GM12878 (cell line): ENCODE results near the gene MUC20. TPM values are rescaled to one million over a fixed set of nuclear protein-coding genes. Genes with fewer than 3 reads are reported as not detected.

Source experiments
- ATAC-seq: fragments of 200-7000 bp; cut with Tn5 transposase; 3 replicates; pipeline ENCODE4 v1.9.1; 2020; ENCODE audit warnings: mild to moderate bottlenecking, moderate library complexity
- BruUV-seq: library from RNA; stranded (reverse); fragments of 400-500 nt; replicated peaks from 2 replicates; lab custom pipeline; 2021; lab: Mats Ljungman, UMichigan
- CTCF ChIA-PET: fragments of 300-600 bp; sonication (Branson Sonifier 250); formaldehyde crosslinking; extraction: SDS; loops from one replicate; lab custom pipeline; 2021; ENCODE audit warnings: inconsistent platforms; lab: Yijun Ruan, JAX
- POLR2A ChIA-PET: fragments of 350-600 bp; formaldehyde crosslinking; extraction: SDS; loops from one replicate; lab custom pipeline; 2021; ENCODE audit warnings: inconsistent platforms; lab: Charles Lee
- RAD21 ChIA-PET: fragments of 300-600 bp; sonication (Branson Sonifier 250); formaldehyde crosslinking; loops from one replicate; lab custom pipeline; 2023; ENCODE audit warnings: antibody characterized with exemption; ENCODE audit not compliant: unreplicated experiment; lab: Charles Lee
- SMC1A ChIA-PET: fragments of 300-600 bp; sonication (Branson Sonifier 250); formaldehyde crosslinking; loops from one replicate; lab custom pipeline; 2023; ENCODE audit not compliant: unreplicated experiment, uncharacterized antibody; lab: Charles Lee
- DNase-seq: peaks from one replicate; pipeline ENCODE4 v3.0.0-alpha.2; 2011; ENCODE audit warnings: low read depth, low spot score
- FAIRE-seq: peaks from 3 replicates; lab custom pipeline; 2011; peaks lifted over from hg19 to GRCh38; lab: Jason Lieb, UNC
- H2AFZ ChIP-seq: 2 replicates; pipeline ENCODE4 v1.6.0; 2011; ENCODE audit warnings: low read depth, low read length, control low read depth; ENCODE audit not compliant: control insufficient read depth
- H3K27ac ChIP-seq: 2 replicates; pipeline ENCODE4 v1.5.1; 2011; ENCODE audit warnings: control low read depth; ENCODE audit not compliant: control insufficient read depth, insufficient read depth
- H3K27me3 ChIP-seq, 2 experiments: replicated peaks in 1 of 2; 2 replicates each; pipeline versions ENCODE4 v1.6.0 to v1.6.1; 2011; ENCODE audit warnings: low read length in 1 of 2; ENCODE audit not compliant: control insufficient read depth in 2 of 2, insufficient read depth in 2 of 2
- H3K36me3 ChIP-seq, 2 experiments: 2 replicates each; pipeline ENCODE4 v1.5.1; 2011; ENCODE audit warnings: low read length in 1 of 2; ENCODE audit not compliant: control insufficient read depth in 2 of 2, insufficient read depth in 2 of 2
- H3K4me1 ChIP-seq: 2 replicates; pipeline ENCODE4 v1.6.1; 2011; ENCODE audit warnings: mild to moderate bottlenecking, low read length, moderate library complexity, mixed read lengths; ENCODE audit not compliant: control insufficient read depth, insufficient read depth
- H3K4me2 ChIP-seq: 2 replicates; pipeline ENCODE4 v1.6.0; 2011; ENCODE audit warnings: control low read depth; ENCODE audit not compliant: control insufficient read depth, insufficient read depth
- H3K4me3 ChIP-seq: fragments of 200-600 bp; sonication (generic); 2 replicates; pipeline ENCODE4 v1.5.1; 2016
- H3K79me2 ChIP-seq: 2 replicates; pipeline ENCODE4 v1.6.0; 2011; ENCODE audit warnings: low read length; ENCODE audit not compliant: control insufficient read depth, insufficient read depth
- H3K9ac ChIP-seq: 2 replicates; pipeline ENCODE4 v1.8.0; 2011; ENCODE audit warnings: low read length, control low read depth, mixed read lengths; ENCODE audit not compliant: control insufficient read depth, insufficient read depth
- H3K9me3 ChIP-seq: replicated peaks from 3 replicates; pipeline ENCODE4 v1.5.1; 2011; ENCODE audit warnings: mild to moderate bottlenecking, low read length; ENCODE audit not compliant: control insufficient read depth, insufficient read depth
- H4K20me1 ChIP-seq: 2 replicates; pipeline ENCODE4 v1.6.0; 2011; ENCODE audit not compliant: control insufficient read depth, insufficient read depth
- IKZF2 ChIP-seq, 2 experiments: fragments of 450-650 bp; IDR thresholded peaks; 2 replicates each; pipeline ENCODE4 v1.6.1; 2017; ENCODE audit warnings: mild to moderate bottlenecking in 2 of 2, moderate library complexity in 2 of 2
- KDM1A ChIP-seq: fragments of 200-600 bp; sonication (generic); IDR thresholded peaks from 2 replicates; pipeline ENCODE4 v1.6.1; 2016; ENCODE audit warnings: borderline replicate concordance
- KLF5 ChIP-seq: fragments of 450-650 bp; IDR thresholded peaks from 2 replicates; pipeline ENCODE4 v1.6.1; 2014; ENCODE audit warnings: mild to moderate bottlenecking; ENCODE audit not compliant: partially characterized antibody
- MYC ChIP-seq: IDR thresholded peaks from 2 replicates; pipeline ENCODE4 v1.6.1; 2011; ENCODE audit warnings: mild to moderate bottlenecking, low read length, moderate library complexity, inconsistent platforms; ENCODE audit not compliant: insufficient read depth, insufficient replicate concordance, insufficient read length, severe bottlenecking
- SIX5 ChIP-seq: IDR thresholded peaks from 2 replicates; pipeline ENCODE4 v1.6.1; 2011; ENCODE audit warnings: mild to moderate bottlenecking, low read depth, low read length, moderate library complexity; ENCODE audit not compliant: severe bottlenecking
- SP1 ChIP-seq: IDR thresholded peaks from one replicate; pipeline ENCODE4 v1.6.1; 2011; ENCODE audit warnings: low read depth, low read length
- ZNF217 ChIP-seq: fragments of 450-650 bp; IDR thresholded peaks from 2 replicates; pipeline ENCODE4 v1.6.1; 2017; ENCODE audit warnings: antibody characterized with exemption, mild to moderate bottlenecking
- ZNF274 ChIP-seq: IDR thresholded peaks from one replicate; pipeline ENCODE4 v1.8.0; 2011; ENCODE audit not compliant: insufficient read length, insufficient read depth
- WGBS: methylation state at CpG from one replicate; pipeline ENCODE4 v1.1.6; 2016; ENCODE audit warnings: low lambda C conversion rate; ENCODE audit not compliant: insufficient replicate concordance, insufficient coverage; ENCODE audit errors: missing lambda C conversion rate; 5-methylcytosine and 5-hydroxymethylcytosine counted together
- in situ Hi-C: fragments of 300-500 bp; cut with MboI; formaldehyde crosslinking; loops from 9 replicates; pipeline ENCODE4 v1.14.3; 2018; ENCODE audit warnings: mixed read lengths
- intact Hi-C: fragments of 100-400 bp; cut with micrococcal nuclease; formaldehyde crosslinking; loops from one replicate; pipeline ENCODE4 v1.14.2; 2022; ENCODE audit not compliant: unreplicated experiment
- polyA plus RNA-seq, 11 experiments: library from polyadenylated mRNA; depleted of rRNA in 4 of 11; unstranded in 6 of 11; stranded (reverse) in 5 of 11; fragments of >200 nt; fragmentation: Nextera tagmentation in 4 of 11; fragmentation: Illumina TruSeq in 1 of 11; extraction: Ambion mirVana in 4 of 11; extraction: Trizol in 1 of 11; gene quantifications; 1 replicate in 1 of 11; 2 replicates in 10 of 11; pipeline versions ENCODE4 v1.2.1 to v1.2.3, GENCODE V29; 2011 to 2016; ENCODE audit warnings: inconsistent platforms in 2 of 11, missing spikeins in 2 of 11, low read depth in 1 of 11
- total RNA-seq, 4 experiments: library from RNA; depleted of rRNA in 3 of 4; stranded (reverse); fragments of >200 nt in 3 of 4; fragmentation: Illumina TruSeq in 1 of 4; extraction: Trizol in 1 of 4; gene quantifications; 2 replicates each; pipeline versions ENCODE4 v1.2.1 to v1.2.3, GENCODE V29; 2013 to 2021
- TF ChIP-seq, protein P1 (sequence below): fragments of 450-650 bp; IDR thresholded peaks from 2 replicates; pipeline ENCODE4 v1.6.1; 2017; ENCODE audit warnings: low read depth, mild to moderate bottlenecking, moderate library complexity
- TF ChIP-seq, protein P2 (sequence below): IDR thresholded peaks from 2 replicates; pipeline ENCODE4 v1.6.1; 2011; ENCODE audit warnings: low read depth, low read length, improper control_type of control experiment, borderline replicate concordance
- TF ChIP-seq, protein P3 (sequence below): fragments of 450-650 bp; IDR thresholded peaks from 2 replicates; pipeline ENCODE4 v1.6.1; 2017; ENCODE audit warnings: mild to moderate bottlenecking, moderate library complexity

The MUC20 gene
- total and polyA plus RNA-seq, 10 of the 15 experiments (the other 5 are each of a cell fraction or from before 2014, with no cell fraction given) = 0.04 to 0.46 (median 0.17) TPM; not detected in 3

GRCh38 chr3:195773956-195774537, 53.3 kb downstream of the MUC20 start:
- BruUV-seq = no TSS peak
- ChIA-PET SMC1A (no interaction called here), CTCF (no interaction called here), RAD21 (no interaction called here), POLR2A (no interaction called here)
- Histone ChIP-seq H3K27me3 (no peaks in the 10 kb centered on the region), H3K4me3 (no peak overlapping the region), H3K79me2 (no peaks in the 10 kb centered on the region), H2AFZ (no peak overlapping the region), H4K20me1 (no peaks in the 10 kb centered on the region), H3K4me2 (no peak overlapping the region), H3K9me3 (no peaks in the 10 kb centered on the region; the same call in 2 of the 3 replicates), H3K4me1 (no peaks in the 10 kb centered on the region), H3K27ac (no peak overlapping the region), H3K9ac (no peak overlapping the region), H3K36me3 (no peaks in the 10 kb centered on the region)
- intact Hi-C loops (no loop called here), in situ Hi-C loops (no loop called here)
- 61% methylated on average over 23 of the region's 23 CpGs for WGBS
- no peak for FAIRE-seq
- no peak for DNase-seq
- TF ChIP-seq ZNF274 = no peak
- no peak for TF ChIP-seq KLF5
- no peak for TF ChIP-seq SP1
- TF ChIP-seq MYC = no peak
- no peak for ATAC-seq

- CTCF ChIA-PET = no interaction called here
- Histone ChIP-seq H3K36me3 (no peaks in the 10 kb centered on the region), H3K4me3 (no peak overlapping the region), H3K4me2 (no peak overlapping the region), H3K79me2 (no peaks in the 10 kb centered on the region), H3K27me3 (no peaks in the 10 kb centered on the region), H3K9ac (no peak overlapping the region), H2AFZ (no peak overlapping the region), H3K9me3 (no peaks in the 10 kb centered on the region; the same call in 2 of the 3 replicates), H3K4me1 (no peaks in the 10 kb centered on the region), H3K27ac (no peak overlapping the region), H4K20me1 (no peaks in the 10 kb centered on the region)
- intact Hi-C loops (no loop called here), in situ Hi-C loops (no loop called here)
- no peak for FAIRE-seq
- no TSS peak for BruUV-seq
- RAD21 ChIA-PET = no interaction called here
- DNase-seq = no peak
- 35% methylated on average over 13 of the region's 13 CpGs for WGBS
- POLR2A ChIA-PET = no interaction called here
- SMC1A ChIA-PET = no interaction called here
- ATAC-seq = no peak
- no peak for TF ChIP-seq ZNF217
- TF ChIP-seq, protein P1, sequence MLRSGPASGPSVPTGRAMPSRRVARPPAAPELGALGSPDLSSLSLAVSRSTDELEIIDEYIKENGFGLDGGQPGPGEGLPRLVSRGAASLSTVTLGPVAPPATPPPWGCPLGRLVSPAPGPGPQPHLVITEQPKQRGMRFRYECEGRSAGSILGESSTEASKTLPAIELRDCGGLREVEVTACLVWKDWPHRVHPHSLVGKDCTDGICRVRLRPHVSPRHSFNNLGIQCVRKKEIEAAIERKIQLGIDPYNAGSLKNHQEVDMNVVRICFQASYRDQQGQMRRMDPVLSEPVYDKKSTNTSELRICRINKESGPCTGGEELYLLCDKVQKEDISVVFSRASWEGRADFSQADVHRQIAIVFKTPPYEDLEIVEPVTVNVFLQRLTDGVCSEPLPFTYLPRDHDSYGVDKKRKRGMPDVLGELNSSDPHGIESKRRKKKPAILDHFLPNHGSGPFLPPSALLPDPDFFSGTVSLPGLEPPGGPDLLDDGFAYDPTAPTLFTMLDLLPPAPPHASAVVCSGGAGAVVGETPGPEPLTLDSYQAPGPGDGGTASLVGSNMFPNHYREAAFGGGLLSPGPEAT = no peak
- no peak for TF ChIP-seq KDM1A
- TF ChIP-seq, protein P2, sequence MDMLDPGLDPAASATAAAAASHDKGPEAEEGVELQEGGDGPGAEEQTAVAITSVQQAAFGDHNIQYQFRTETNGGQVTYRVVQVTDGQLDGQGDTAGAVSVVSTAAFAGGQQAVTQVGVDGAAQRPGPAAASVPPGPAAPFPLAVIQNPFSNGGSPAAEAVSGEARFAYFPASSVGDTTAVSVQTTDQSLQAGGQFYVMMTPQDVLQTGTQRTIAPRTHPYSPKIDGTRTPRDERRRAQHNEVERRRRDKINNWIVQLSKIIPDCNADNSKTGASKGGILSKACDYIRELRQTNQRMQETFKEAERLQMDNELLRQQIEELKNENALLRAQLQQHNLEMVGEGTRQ = no peak
- TF ChIP-seq IKZF2 (IDR thresholded peaks at IDR 0.05) = no peak
- TF ChIP-seq, protein P3, sequence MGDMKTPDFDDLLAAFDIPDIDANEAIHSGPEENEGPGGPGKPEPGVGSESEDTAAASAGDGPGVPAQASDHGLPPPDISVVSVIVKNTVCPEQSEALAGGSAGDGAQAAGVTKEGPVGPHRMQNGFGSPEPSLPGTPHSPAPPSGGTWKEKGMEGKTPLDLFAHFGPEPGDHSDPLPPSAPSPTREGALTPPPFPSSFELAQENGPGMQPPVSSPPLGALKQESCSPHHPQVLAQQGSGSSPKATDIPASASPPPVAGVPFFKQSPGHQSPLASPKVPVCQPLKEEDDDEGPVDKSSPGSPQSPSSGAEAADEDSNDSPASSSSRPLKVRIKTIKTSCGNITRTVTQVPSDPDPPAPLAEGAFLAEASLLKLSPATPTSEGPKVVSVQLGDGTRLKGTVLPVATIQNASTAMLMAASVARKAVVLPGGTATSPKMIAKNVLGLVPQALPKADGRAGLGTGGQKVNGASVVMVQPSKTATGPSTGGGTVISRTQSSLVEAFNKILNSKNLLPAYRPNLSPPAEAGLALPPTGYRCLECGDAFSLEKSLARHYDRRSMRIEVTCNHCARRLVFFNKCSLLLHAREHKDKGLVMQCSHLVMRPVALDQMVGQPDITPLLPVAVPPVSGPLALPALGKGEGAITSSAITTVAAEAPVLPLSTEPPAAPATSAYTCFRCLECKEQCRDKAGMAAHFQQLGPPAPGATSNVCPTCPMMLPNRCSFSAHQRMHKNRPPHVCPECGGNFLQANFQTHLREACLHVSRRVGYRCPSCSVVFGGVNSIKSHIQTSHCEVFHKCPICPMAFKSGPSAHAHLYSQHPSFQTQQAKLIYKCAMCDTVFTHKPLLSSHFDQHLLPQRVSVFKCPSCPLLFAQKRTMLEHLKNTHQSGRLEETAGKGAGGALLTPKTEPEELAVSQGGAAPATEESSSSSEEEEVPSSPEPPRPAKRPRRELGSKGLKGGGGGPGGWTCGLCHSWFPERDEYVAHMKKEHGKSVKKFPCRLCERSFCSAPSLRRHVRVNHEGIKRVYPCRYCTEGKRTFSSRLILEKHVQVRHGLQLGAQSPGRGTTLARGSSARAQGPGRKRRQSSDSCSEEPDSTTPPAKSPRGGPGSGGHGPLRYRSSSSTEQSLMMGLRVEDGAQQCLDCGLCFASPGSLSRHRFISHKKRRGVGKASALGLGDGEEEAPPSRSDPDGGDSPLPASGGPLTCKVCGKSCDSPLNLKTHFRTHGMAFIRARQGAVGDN = no peak
- TF ChIP-seq SIX5 = no peak
These were observed 54.1 kb downstream of the MUC20 start for GRCh38 chr3:195774917-195775316.
